Epidermal melanocyte (primary cell): ENCODE data around the gene LRRC71.

Experiments used
- DNase-seq: peaks from one replicate; pipeline ENCODE4 v3.0.0; 2011; ENCODE audit warnings: low spot score; ENCODE audit not compliant: insufficient read length

The LRRC71 gene

DNA sequence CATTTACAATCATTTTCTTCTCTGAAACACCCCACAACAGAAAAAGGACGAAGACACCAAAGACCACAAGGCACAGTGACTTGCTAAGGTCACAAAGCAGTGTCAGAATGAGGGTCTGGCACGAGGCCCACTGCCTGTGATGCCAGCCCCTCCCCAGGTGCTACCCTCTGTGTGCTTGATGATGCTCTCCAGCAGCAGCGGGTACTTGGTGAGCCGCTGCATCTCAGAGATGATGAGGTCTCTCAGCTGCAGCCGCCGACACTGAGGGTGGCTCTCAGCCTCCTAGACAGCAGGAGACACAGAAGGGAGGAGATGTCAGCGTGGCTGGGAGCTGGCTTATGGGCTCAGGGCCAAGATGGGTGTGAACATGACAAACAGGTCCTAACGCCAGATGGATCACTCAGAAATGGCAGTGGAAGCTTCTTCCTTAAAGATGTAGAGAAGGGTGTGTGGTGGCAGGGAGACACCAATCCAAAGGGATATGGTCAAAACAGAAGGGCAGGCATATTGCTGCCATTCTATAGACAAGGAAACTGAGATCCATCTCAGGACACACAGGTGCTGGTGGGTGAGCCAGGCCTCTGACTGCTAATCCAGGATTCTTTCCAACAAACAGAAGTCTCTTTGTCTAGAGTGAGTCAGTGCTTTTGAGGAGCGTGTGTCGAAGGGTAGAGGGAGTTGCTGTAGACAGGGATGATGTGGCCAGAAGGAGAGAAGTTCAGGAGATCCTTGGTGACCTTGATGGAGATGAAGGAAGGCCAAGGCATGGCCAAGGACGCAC, 25.6 kb downstream of the LRRC71 start:
- no peak for DNase-seq

DNA sequence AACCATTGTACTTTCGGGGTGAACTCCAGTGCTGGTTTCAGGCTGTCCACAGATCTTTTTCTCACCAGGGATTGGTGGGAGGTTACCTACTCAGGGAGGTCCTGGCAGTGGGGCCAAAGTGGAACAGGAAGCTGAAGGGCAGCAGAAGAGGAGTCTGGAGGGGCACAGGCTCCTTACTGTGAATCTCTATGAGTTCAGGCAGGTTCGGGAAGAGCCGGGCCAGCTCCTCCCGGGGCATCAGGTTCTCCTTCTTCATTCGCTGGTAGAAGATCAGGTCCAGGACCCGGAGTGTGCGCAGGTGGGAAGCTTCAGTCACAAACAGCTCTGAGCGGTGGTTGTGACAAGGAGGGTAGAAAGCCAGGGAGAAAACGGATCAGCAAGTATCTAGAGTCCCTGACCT, 26.7 kb downstream of the LRRC71 start:
- DNase-seq, result no peak

DNA sequence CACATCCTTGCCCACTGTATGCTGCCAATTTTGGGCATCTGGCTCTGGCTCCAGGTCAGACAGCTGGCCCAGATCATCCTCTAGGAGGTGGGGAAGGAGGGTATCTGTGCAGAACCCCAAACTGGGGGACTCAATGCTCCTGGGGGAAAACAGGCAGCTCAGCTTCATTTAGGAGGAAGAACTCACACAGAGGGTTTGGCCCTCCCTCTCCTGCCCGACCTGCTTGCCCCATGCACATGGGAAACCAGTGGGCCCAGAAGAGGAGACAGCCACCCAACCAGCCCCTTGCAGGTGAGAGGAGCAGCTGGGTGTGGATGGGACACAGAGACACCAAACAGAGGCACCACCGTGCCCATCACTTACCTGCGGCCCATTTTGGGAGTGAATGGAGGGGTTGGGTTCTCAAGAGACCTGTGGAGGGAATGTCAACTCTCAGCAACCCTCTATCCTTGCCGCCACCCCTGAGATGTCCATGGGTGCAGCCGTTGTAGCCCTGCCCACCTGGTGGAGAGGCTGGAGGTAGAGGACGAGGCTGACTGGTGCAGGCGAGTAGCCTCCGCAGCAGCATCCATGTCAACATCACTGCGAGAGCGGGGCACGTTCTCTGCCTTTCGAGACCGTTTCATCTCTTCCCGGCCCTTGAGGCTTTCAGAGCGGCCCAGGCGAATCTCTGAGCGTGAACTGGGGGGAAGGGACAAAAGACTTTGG, 27.5 kb downstream of the LRRC71 start:
- DNase-seq, result no peak

DNA sequence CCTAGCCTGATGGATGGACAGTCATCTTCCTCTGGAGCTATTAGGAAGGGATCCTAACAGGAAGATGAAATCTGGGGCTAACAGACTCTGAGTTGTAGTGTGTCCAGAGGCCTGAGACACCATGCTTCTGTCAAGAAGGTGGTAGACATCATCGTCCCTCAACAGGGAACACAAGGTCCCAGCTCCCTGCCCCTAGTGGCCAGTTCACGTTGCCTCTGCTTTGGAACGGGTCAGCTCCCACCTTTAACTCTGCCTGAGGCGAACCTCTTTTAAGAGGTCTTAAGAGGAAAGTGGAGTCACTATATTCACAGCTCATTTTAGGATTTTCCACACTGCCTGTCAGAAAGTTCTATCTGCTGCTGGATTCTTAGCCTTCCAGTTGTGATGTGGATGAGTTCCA, 28.3 kb downstream of the LRRC71 start:
- no peak for DNase-seq

DNA sequence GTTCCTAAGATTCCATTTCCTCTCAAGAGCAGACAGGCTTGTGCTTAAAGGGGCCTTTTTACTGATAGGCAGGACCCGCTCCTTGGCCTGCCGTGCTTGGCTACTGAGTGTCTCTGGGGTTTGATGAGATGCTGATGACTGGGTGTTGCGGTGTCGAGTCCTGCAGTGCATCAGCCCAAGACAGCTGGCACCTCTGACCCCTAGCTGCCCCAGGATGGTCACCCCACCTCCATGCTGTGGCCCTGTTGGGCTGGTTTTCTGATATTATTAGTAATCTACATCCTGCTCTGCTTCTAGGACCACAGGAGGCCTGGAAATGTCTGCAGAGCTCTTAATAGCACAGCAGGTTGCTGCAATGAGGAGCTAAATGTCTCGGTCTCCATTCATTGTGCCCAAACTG, 28.7 kb downstream of the LRRC71 start:
- DNase-seq, result no peak

DNA sequence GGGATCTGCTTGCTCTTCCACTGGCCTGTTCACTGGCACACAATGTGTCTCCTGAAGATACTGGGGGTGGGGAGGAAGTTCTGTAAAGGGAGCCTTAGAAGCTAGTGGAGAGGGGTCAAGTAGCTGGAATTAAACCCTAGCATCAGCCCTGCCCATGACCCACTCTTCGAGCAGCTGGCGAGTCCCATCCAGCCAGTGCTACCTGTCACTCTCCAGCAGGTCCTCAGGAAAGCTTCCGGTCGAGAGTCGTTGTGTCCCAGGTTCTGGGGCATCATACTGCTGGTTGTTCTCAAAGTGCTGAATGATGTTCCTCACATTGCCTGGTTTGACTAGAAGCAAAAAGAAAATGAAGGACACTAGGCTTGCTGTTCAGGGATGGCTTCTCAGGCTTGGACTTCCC, 30.9 kb downstream of the LRRC71 start:
- DNase-seq, result no peak

DNA sequence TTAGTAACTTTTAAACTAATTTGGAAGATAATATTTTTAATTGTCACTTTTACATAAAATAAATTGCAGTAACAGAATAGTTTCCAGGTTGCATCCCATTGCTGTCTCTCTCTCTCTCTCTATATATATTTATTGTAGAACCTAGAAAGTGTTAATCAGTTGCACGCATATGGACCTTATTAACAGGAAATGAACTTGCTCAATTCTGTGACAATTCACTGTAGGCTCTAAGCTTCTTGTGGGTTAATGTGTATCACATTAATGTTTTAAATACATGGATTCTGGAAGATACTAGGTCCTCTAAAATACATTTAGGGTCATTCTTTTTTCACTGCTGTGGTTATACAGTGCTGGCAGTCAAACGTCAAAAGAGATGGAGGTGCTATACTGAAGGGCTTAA, 33.1 kb downstream of the LRRC71 start:
- no peak for DNase-seq

DNA sequence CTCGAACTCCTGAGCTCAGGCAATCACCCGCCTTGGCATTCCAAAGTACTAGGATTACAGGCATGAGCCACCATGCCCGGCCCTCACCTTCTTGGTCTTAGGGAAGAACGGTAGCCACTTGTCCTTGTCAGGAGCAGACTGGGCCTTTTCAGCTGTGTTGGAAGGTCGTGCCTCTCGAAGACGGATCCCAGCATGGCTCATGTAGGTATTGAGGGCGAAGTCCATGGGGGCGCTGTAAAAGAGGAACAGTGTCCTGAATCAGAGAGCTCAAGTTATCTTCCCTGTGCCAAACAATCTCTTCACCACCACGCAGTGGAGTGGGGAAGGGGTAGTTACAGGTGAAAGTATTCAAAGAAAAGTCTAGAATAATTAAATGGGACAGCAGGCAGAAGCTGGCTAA, 35.9 kb downstream of the LRRC71 start:
- DNase-seq, result no peak

DNA sequence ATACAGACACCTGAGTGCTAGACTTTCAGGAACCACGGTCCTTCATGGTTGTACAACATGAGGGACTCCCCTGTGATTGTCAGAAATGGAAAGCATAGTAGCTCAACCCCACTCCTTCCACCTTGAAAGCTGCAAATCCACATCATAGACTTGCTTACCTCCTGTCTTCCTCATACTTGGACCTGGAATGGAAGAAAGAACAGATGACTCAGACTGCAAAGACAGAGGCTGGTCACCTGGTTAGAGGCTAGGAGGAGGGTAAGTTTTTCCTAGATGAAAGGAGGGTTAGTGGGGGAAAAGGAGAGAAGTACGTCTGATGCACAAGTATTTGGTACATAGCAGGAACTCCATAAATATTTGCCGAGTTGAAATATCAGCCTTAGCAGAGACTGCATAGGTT, 37.2 kb downstream of the LRRC71 start:
- no peak for DNase-seq

DNA sequence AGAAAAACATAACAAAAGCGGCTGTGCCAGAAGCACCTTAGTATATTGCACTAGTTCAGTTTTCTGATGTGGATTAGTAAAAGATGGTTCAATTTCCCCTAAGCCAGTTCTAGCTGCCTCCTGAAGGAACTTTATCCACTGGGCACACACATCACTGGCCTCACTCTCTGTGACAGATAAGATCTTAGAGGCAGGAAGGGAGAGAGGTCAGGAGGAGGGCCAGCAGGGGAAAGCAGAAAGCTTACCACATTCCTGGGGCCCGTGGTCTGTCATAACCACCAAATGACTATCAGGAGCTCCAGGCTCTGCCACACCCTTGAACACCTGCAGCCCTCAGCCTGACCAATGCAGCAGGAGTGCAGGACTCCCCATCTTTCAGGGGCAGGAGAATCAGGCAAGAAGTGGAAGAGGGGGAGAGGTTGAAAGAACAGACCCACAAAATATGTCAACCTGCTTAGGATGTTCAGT, 37.8 kb downstream of the LRRC71 start:
- DNase-seq, result no peak

DNA sequence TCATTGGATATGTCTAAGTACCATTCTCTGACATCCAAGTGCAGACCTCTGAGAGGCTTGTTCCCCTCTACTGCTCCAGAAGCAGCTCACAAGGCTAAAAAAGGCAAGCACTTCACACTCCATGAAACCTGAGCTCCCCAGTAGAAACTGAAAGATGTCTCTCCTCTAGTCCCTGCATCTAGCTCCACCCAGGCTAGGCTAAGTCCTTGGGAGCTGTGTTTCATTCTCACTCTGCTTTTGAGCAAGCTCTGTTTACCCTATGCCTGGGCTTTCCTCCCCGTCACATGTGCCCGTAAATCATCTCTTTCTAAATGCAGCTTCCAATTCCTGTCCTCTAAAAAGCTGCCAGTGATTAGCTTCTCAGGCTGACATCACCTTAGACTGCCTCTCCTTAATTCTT, 39.0 kb downstream of the LRRC71 start:
- no peak for DNase-seq

DNA sequence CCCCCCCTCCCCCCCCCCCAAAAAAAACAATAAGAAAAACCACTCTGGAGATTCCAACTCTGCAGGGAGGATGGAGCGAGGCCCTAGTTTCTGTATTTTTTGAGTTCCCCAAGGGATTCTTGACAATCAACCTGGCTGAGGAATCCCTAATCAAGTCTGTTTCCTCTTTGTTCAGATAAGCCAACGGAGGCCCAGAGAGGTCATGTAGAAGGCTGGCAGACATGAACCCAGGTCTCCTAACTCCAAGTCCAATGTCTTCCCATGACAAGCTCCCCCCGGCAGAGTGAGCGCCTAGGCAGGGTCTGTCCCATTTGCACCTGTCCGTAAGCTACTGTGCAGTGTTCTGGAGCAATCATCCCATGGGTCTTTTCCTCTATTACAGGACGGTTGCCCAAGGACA, 39.5 kb downstream of the LRRC71 start:
- DNase-seq, result no peak

DNA sequence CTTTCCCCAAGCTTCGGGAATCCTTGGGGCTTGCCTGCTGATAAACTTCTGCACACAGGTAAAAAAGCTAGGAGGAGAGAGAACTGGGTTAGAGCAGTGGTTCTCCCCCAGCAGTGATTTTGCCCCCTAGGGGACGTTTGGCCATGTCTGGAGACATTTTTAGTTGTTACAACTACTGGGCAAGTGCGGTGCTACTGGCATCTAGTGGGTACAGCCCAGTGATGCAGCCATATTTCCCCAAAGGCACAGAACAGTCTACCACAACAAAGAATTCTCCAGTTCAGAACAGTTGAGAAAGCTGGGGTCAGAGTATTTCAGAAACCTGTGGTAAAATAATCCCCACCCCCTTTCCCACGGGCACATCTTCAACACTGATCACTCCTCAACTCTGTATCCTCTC, 41.3 kb downstream of the LRRC71 start:
- no peak for DNase-seq

DNA sequence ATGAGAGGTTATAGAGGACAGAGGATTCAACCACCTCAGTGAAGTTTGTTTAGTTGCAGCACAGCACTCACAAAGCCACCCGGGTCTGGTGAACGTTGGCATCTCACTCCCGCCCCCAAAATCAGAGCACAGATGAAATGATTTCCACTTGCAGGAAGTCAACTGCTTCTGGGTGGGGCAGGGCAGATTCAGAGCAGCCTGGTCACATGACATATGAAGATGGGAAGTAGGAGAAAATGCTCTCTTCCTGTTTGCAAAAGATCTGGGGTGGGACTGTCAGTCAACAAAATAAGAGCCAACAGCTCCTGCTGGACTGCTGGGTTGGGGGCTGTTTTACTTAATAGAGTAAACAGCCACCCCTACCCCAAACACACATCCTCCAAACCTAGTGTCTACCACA, 43.2 kb downstream of the LRRC71 start:
- DNase-seq, result no peak

DNA sequence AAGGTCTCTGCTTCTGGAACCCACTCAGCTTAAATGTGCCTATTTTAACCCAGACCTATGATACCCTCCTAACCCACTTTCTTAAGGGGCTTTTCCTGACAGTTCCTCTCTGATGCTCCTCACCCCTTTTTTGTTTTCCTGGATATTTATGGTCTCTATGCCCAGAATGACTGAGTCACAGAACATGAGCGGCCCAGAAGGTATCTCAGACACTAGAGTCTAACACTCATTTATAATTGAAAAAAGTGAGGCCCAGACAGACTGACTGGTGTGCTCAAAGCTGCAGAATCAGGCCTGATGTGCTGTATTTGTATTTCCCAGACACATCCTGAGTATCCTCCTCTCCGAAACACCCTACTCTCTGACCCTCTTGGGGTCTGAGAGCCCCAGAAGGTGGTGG, 44.0 kb downstream of the LRRC71 start:
- no peak for DNase-seq

DNA sequence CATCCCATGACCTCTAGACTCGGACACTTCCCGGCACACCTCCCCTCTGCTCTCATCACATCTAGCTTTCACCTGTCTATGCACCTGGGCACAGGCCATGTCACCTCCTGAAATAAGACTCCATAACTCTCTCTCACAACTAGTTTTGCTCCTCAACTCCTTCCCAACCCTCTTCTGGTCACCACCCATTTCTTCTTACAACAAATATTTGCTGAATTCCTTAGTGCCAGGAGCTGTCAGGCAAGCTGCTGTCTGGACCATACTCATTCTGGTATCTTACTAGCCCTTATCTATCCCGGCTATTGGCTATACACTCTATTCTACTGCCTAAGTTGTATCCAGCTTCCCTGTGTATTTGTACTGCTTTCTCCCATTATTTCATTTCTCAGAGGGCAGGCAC, 49.1 kb downstream of the LRRC71 start:
- no peak for DNase-seq

DNA sequence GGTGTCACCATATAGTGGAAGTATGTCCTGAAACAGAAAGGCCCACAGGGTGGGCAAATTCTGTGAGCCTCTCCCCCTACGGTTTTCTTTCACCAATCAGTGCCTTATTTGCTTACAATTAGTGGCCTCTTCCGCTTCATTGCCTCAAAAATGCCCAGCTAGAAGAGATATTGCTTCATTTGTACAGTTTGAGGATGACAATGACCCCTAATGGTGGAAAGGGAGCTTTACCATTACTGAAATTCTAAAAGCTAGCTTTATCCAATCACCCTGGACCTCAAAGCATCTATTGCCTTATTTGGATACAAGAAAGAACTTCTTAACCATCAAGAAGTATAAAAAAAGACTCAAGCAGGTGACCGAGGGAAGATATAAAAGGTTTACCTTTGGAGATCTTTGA, 49.6 kb downstream of the LRRC71 start:
- DNase-seq, result no peak

DNA sequence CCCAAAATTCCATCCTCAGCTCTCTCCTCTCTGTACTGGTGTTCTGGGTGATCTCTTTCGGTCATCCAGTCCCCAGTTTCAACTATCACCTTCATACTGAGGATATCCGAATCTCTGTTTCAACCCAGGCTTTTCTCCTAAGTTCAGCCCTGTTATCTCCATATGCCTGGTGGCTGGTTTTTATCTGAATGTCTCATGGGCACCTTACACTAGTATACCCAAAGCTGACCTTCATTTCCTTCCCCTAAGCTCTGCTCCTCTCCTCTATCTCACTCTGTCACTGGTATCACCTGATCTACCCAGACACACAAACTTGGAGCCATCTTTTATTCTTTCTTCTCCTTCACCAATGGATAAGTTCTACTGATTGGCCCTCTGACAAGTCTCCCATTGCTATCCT, 53.0 kb downstream of the LRRC71 start:
- no peak for DNase-seq

DNA sequence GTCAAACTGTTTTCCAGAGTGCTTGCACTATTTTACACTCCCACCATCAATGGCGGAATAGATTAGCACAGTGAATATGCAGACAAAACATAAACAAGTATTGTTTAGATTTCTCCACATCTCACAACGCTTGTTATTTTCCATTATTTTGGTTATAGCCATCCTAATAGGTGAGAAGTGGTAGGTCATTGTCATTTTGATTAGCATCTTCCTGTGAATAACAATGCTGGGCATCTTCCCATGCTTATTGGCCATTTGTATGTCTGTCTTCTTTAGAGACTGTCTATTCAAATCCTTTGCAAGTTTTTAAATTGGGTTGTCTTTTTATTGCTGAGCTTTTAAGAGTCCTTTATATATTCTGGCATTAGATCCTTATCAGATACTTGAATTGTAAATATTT, 54.7 kb downstream of the LRRC71 start:
- no peak for DNase-seq

DNA sequence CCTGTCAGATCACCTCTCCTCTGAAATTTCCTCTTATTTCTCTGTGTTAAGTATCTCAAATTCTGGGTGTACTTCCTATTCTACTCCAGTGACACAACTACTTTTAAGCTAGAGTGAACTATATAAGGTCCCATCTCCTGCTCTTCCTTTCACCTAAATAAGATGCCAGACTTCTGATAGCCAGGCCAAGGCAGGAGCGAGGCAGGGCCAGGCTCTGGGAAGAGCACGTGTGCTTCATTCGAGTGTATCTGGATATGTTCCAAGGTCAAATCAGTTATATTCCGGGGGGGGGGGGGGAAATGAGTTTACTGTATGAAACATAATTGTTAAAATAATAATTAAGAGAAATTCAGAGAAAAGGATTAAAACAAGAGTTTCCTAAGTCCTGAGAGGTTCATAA, 60.1 kb downstream of the LRRC71 start:
- no peak for DNase-seq
